H9 (cell line): ENCODE data around the gene ANKRD44. TPM values are rescaled to one million over a fixed set of nuclear protein-coding genes. Genes with fewer than 3 reads are reported as not detected.

Experiments
- DNase-seq: peaks from one replicate; pipeline ENCODE4 v3.0.0-alpha.2; 2017
- H2AFZ ChIP-seq: one replicate; pipeline ENCODE4 v1.6.1; 2013; ENCODE audit warnings: mild to moderate bottlenecking, low read length, control low read depth, moderate library complexity
- H2AK5ac ChIP-seq: 2 replicates; pipeline ENCODE4 v1.6.1; 2013; ENCODE audit warnings: low read length, control low read depth, mixed read lengths; ENCODE audit not compliant: insufficient read length
- H2BK120ac ChIP-seq: one replicate; pipeline ENCODE4 v1.6.1; 2013; ENCODE audit warnings: low read depth, mild to moderate bottlenecking, low read length, control low read depth, inconsistent platforms; ENCODE audit not compliant: poor library complexity, severe bottlenecking
- H2BK12ac ChIP-seq: 2 replicates; pipeline ENCODE4 v1.6.1; 2013; ENCODE audit warnings: low read length, control low read depth, mixed read lengths, low read depth; ENCODE audit not compliant: insufficient read length
- H2BK15ac ChIP-seq: 2 replicates; pipeline ENCODE4 v1.6.1; 2013; ENCODE audit warnings: low read depth, low read length, control low read depth
- H2BK20ac ChIP-seq: one replicate; pipeline ENCODE4 v1.6.1; 2013; ENCODE audit warnings: low read depth, mild to moderate bottlenecking, low read length, control low read depth, inconsistent platforms; ENCODE audit not compliant: poor library complexity, severe bottlenecking
- H2BK5ac ChIP-seq: 2 replicates; pipeline ENCODE4 v1.6.1; 2013; ENCODE audit warnings: low read length, control low read depth, mixed read lengths; ENCODE audit not compliant: insufficient read length
- H3K14ac ChIP-seq: 2 replicates; pipeline ENCODE4 v1.6.1; 2013; ENCODE audit warnings: low read length, control low read depth; ENCODE audit not compliant: insufficient read depth
- H3K18ac ChIP-seq: 2 replicates; pipeline ENCODE4 v1.6.1; 2013; ENCODE audit warnings: low read depth, mild to moderate bottlenecking, mixed read lengths, low read length, control low read depth; ENCODE audit not compliant: insufficient read length
- H3K23ac ChIP-seq: 2 replicates; pipeline ENCODE4 v1.6.1; 2013; ENCODE audit warnings: low read length, control low read depth, mixed read lengths, low read depth; ENCODE audit not compliant: insufficient read length
- H3K23me2 ChIP-seq: 2 replicates; pipeline ENCODE4 v1.6.1; 2013; ENCODE audit warnings: low read depth, mild to moderate bottlenecking, mixed read lengths, low read length, control low read depth; ENCODE audit not compliant: insufficient read length, poor library complexity, severe bottlenecking
- H3K27ac ChIP-seq: 2 replicates; pipeline ENCODE4 v1.5.1; 2013; ENCODE audit warnings: low read length, control low read depth, mixed read lengths, low read depth; ENCODE audit not compliant: insufficient read length
- H3K27me3 ChIP-seq: 2 replicates; pipeline ENCODE4 v1.6.1; 2013; ENCODE audit warnings: low read length, control low read depth, inconsistent platforms; ENCODE audit not compliant: insufficient read depth
- H3K4ac ChIP-seq: 2 replicates; pipeline ENCODE4 v1.6.1; 2013; ENCODE audit warnings: low read depth, mild to moderate bottlenecking, control low read depth, inconsistent platforms, low read length, moderate library complexity
- H3K4me1 ChIP-seq: 2 replicates; pipeline ENCODE4 v1.6.1; 2013; ENCODE audit warnings: low read length, control low read depth, inconsistent platforms; ENCODE audit not compliant: insufficient read depth
- H3K4me2 ChIP-seq: 2 replicates; pipeline ENCODE4 v1.6.1; 2013; ENCODE audit warnings: low read length, control low read depth, mixed read lengths; ENCODE audit not compliant: insufficient read length, insufficient read depth
- H3K56ac ChIP-seq: 2 replicates; pipeline ENCODE4 v1.6.1; 2013; ENCODE audit warnings: low read depth, mild to moderate bottlenecking, mixed read lengths, low read length, control low read depth; ENCODE audit not compliant: insufficient read length
- H3K79me1 ChIP-seq: 2 replicates; pipeline ENCODE4 v1.6.1; 2013; ENCODE audit warnings: low read depth, mild to moderate bottlenecking, moderate library complexity, low read length, control low read depth, inconsistent platforms; ENCODE audit not compliant: insufficient read depth, poor library complexity, severe bottlenecking
- H3K79me2 ChIP-seq: 2 replicates; pipeline ENCODE4 v1.6.1; 2013; ENCODE audit warnings: low read length, control low read depth, inconsistent platforms; ENCODE audit not compliant: insufficient read depth
- H3K9ac ChIP-seq: 2 replicates; pipeline ENCODE4 v1.6.1; 2013; ENCODE audit warnings: low read length, control low read depth, mixed read lengths; ENCODE audit not compliant: insufficient read length; ENCODE audit errors: extremely low read depth
- H3K9me3 ChIP-seq: one replicate; pipeline ENCODE4 v1.6.1; 2013; ENCODE audit warnings: low read depth, low read length, inconsistent platforms; ENCODE audit not compliant: control insufficient read depth
- H3T11ph ChIP-seq: one replicate; pipeline ENCODE4 v1.6.1; 2013; ENCODE audit warnings: mild to moderate bottlenecking, low read length, control low read depth, inconsistent platforms
- H4K20me1 ChIP-seq: one replicate; pipeline ENCODE4 v1.6.1; 2013; ENCODE audit not compliant: control insufficient read depth, insufficient read length, insufficient read depth
- H4K5ac ChIP-seq: 2 replicates; pipeline ENCODE4 v1.6.1; 2013; ENCODE audit warnings: low read depth, mild to moderate bottlenecking, mixed read lengths, low read length, control low read depth; ENCODE audit not compliant: insufficient read length
- H4K8ac ChIP-seq: replicated peaks from 2 replicates; pipeline ENCODE4 v1.6.1; 2013; ENCODE audit warnings: low read length, control low read depth, mixed read lengths, low read depth; ENCODE audit not compliant: insufficient read length
- H4K91ac ChIP-seq: 2 replicates; pipeline ENCODE4 v1.6.1; 2013; ENCODE audit warnings: low read depth, mild to moderate bottlenecking, moderate library complexity, mixed read lengths, low read length, control low read depth; ENCODE audit not compliant: insufficient read length
- H3K27ac Mint-ChIP-seq, 3 experiments: 2 replicates in 2 of 3; 3 replicates in 1 of 3; pipeline ENCODE4 v1.8.0; 2020 to 2021; ENCODE audit warnings: mixed read lengths in 3 of 3, mild to moderate bottlenecking in 1 of 3, moderate library complexity in 1 of 3
- H3K27me3 Mint-ChIP-seq: 2 replicates; pipeline ENCODE4 v1.8.0; 2021; ENCODE audit warnings: low read depth, mild to moderate bottlenecking, moderate library complexity, mixed read lengths
- H3K36me3 Mint-ChIP-seq, 3 experiments: 2 replicates in 2 of 3; 3 replicates in 1 of 3; pipeline ENCODE4 v1.8.0; 2020 to 2021; ENCODE audit warnings: low read depth in 3 of 3, mixed read lengths in 3 of 3; ENCODE audit not compliant: insufficient read depth in 1 of 3
- H3K4me1 Mint-ChIP-seq, 2 experiments: 2 replicates each; pipeline ENCODE4 v1.8.0; 2020; ENCODE audit warnings: mixed read lengths in 2 of 2
- H3K4me3 Mint-ChIP-seq, 2 experiments: 2 replicates in 1 of 2; 3 replicates in 1 of 2; pipeline ENCODE4 v1.8.0; 2020 to 2021; ENCODE audit warnings: mild to moderate bottlenecking in 2 of 2, mixed read lengths in 2 of 2, moderate library complexity in 1 of 2
- H3K9me3 Mint-ChIP-seq, 2 experiments: 2 replicates in 1 of 2; 3 replicates in 1 of 2; pipeline ENCODE4 v1.8.0; 2020; ENCODE audit warnings: mild to moderate bottlenecking in 2 of 2, mixed read lengths in 2 of 2, moderate library complexity in 1 of 2
- total RNA-seq: library from RNA; stranded (reverse); gene quantifications from 2 replicates; pipeline ENCODE4 v1.2.1, GENCODE V29; 2021
- TF ChIP-seq, protein P1 (sequence below): fragments of 200-600 bp; sonication (generic); conservative IDR thresholded peaks from 3 replicates; pipeline ENCODE4 v1.8.0; 2021; ENCODE audit warnings: antibody characterized with exemption, mild to moderate bottlenecking

The ANKRD44 gene
- total RNA-seq, 1 experiment from 2014 or later = 1.9 TPM

DNA sequence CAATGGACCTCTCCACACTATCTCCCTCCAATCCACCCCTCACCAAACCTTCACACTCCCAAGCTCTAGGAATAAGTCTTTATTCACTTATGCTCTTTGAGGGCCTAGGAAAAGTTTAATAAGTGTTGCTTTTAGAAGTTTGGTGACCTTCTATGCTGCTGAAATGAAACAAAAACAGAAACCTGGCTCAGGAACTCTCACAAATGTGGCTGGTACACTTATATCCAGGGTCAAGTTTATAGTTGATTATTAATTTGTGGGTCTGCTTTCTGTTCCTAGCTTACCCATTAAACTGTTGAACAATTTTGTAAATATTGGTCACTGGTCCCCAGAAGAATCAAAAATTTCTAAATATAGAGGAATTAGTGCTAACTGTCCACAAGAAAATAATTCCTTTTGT is 14.2 kb upstream of the ANKRD44 start:
- no peak overlapping the region for H3K27ac ChIP-seq
- H3K23ac ChIP-seq = no peak overlapping the region
- Mint-ChIP-seq H3K36me3 (no peaks in the 10 kb centered on the region), H3K27me3 (peaks cover 2% of the 10 kb centered on the region; the same call in 1 of the 2 replicates), H3K4me1 (peaks cover 4 to 7% of the 10 kb centered on the region in 2 experiments), H3K27ac (no peak overlapping the region), H3K9me3 (no peaks in the 10 kb centered on the region), H3K4me3 (no peak overlapping the region)
- no peak overlapping the region for H2AK5ac ChIP-seq
- no peaks in the 10 kb centered on the region for H3K9me3 ChIP-seq
- no peaks in the 10 kb centered on the region for H4K20me1 ChIP-seq
- H2BK5ac ChIP-seq = no peak overlapping the region
- H2AFZ ChIP-seq = no peak overlapping the region
- H3K79me2 ChIP-seq = no peaks in the 10 kb centered on the region
- H3K4me2 ChIP-seq = no peak overlapping the region
- no peak for DNase-seq
- no peak overlapping the region for H3K18ac ChIP-seq
- no peak overlapping the region for H4K91ac ChIP-seq
- no peak overlapping the region for H2BK15ac ChIP-seq
- H3K4ac ChIP-seq = no peak overlapping the region
- H3K14ac ChIP-seq = no peak overlapping the region
- H3K23me2 ChIP-seq = no peaks in the 10 kb centered on the region
- no peak overlapping the region for H2BK120ac ChIP-seq
- no peaks in the 10 kb centered on the region for H3K27me3 ChIP-seq
- no peak overlapping the region for H2BK12ac ChIP-seq
- H4K5ac ChIP-seq = no peak overlapping the region
- H3K56ac ChIP-seq = no peak overlapping the region
- H2BK20ac ChIP-seq = no peak overlapping the region
- H3K79me1 ChIP-seq = no peaks in the 10 kb centered on the region
- H4K8ac ChIP-seq = no peak overlapping the region
- TF ChIP-seq, protein P1, sequence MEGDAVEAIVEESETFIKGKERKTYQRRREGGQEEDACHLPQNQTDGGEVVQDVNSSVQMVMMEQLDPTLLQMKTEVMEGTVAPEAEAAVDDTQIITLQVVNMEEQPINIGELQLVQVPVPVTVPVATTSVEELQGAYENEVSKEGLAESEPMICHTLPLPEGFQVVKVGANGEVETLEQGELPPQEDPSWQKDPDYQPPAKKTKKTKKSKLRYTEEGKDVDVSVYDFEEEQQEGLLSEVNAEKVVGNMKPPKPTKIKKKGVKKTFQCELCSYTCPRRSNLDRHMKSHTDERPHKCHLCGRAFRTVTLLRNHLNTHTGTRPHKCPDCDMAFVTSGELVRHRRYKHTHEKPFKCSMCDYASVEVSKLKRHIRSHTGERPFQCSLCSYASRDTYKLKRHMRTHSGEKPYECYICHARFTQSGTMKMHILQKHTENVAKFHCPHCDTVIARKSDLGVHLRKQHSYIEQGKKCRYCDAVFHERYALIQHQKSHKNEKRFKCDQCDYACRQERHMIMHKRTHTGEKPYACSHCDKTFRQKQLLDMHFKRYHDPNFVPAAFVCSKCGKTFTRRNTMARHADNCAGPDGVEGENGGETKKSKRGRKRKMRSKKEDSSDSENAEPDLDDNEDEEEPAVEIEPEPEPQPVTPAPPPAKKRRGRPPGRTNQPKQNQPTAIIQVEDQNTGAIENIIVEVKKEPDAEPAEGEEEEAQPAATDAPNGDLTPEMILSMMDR = no peak
- no peak overlapping the region for H3K9ac ChIP-seq
- H3K4me1 ChIP-seq = no peaks in the 10 kb centered on the region
- H3T11ph ChIP-seq = no peak overlapping the region
